Body of pancreas (tissue), 4 donors: ENCODE measurements around the gene CCDC12. TPM values are rescaled to one million over a fixed set of nuclear protein-coding genes. Genes with fewer than 3 reads are reported as not detected.

ENCODE experiments used
- ATAC-seq: fragments of 150-250 bp; one replicate; pipeline ENCODE4 v1.9.1; 2016
- DNase-seq, 4 donors: peaks; one replicate each; pipeline ENCODE4 v3.0.0-alpha.2; 2019
- H3K27ac ChIP-seq, 4 donors: fragments of 200-600 bp; sonication (generic); 1 replicate in 3 of 4; 2 replicates in 1 of 4; pipeline versions ENCODE4 v1.5.1 to v1.6.1; 2016 to 2019; ENCODE audit warnings: mild to moderate bottlenecking in 1 of 4, mixed read lengths in 1 of 4, moderate library complexity in 1 of 4
- H3K27me3 ChIP-seq, 2 donors: fragments of 200-600 bp; sonication (generic); one replicate each; pipeline ENCODE4 v1.6.0; 2016; ENCODE audit warnings: mild to moderate bottlenecking in 1 of 2
- H3K36me3 ChIP-seq, 2 donors: fragments of 200-600 bp; sonication (generic); replicated peaks in 1 of 2; 2 replicates each; pipeline ENCODE4 v1.5.1; 2016; ENCODE audit warnings: low read depth in 2 of 2; ENCODE audit not compliant: insufficient read depth in 1 of 2
- H3K4me1 ChIP-seq: fragments of 200-600 bp; sonication (generic); one replicate; pipeline ENCODE4 v1.6.0; 2016
- H3K4me3 ChIP-seq, 2 donors: fragments of 200-600 bp; sonication (generic); 1 replicate in 1 of 2; 2 replicates in 1 of 2; pipeline ENCODE4 v1.5.1; 2016 to 2019
- H3K9me3 ChIP-seq, 3 donors: fragments of 200-600 bp; sonication (generic); 1 replicate in 2 of 3; 2 replicates in 1 of 3; pipeline ENCODE4 v1.5.1; 2016
- CTCF ChIP-seq, 7 experiments: fragments of 450-650 bp in 4 of 7; fragments of 200-600 bp in 3 of 7; sonication (generic) in 3 of 7; IDR thresholded peaks; one replicate each; pipeline ENCODE4 v1.5.1; 2016 to 2019; ENCODE audit warnings: antibody characterized with exemption in 7 of 7
- POLR2A ChIP-seq, 3 donors: fragments of 450-650 bp; IDR thresholded peaks; one replicate each; pipeline ENCODE4 v1.6.1; 2016; ENCODE audit warnings: antibody characterized with exemption in 3 of 3, mild to moderate bottlenecking in 2 of 3
- WGBS, 2 donors: methylation state at CpG; one replicate each; pipeline ENCODE4 v1.1.5; 2017; 5-methylcytosine and 5-hydroxymethylcytosine counted together
- intact Hi-C: fragments of 100-400 bp; cut with DNase I; formaldehyde crosslinking; loops from one replicate; pipeline ENCODE4 v1.15.1; 2023
- total RNA-seq, 2 donors: library from RNA; depleted of rRNA; stranded (reverse); fragments of >200 nt; gene quantifications; one replicate each; pipeline ENCODE4 v1.1.0, GENCODE V29; 2016

Gene CCDC12
- total RNA-seq, 2 donors from 2014 or later, result 25.4 to 67.2 TPM

GRCh38 chr3:46877406-46878125, 99.0 kb downstream of the CCDC12 start, which contains the start of gene PTH1R:
PTH1R (plus strand) TSS chr3:46877721; CDS start chr3:46883560, 5,839 bp downstream.
- Histone ChIP-seq H3K4me1 (peaks cover 20% of the 10 kb centered on the region), H3K4me3 (no peak within 1 kb of the TSS), H3K9me3 (no peaks in the 10 kb centered on the region), H3K27ac (no peak within 1 kb of the TSS), H3K36me3 (no peaks in the 10 kb centered on the region), H3K27me3 (peaks cover 0 to 12% of the 10 kb centered on the region in 2 donors)
- intact Hi-C loops, result no loop called here
- WGBS, 2 donors, result 67% methylated on average over 5 to 7 of the region's 7 CpGs
- TF ChIP-seq POLR2A (IDR thresholded peaks at IDR 0.05), result no peak
- TF ChIP-seq CTCF (IDR thresholded peaks at IDR 0.05), result no peak
- ATAC-seq, result no peak
- no peak for DNase-seq

DNA sequence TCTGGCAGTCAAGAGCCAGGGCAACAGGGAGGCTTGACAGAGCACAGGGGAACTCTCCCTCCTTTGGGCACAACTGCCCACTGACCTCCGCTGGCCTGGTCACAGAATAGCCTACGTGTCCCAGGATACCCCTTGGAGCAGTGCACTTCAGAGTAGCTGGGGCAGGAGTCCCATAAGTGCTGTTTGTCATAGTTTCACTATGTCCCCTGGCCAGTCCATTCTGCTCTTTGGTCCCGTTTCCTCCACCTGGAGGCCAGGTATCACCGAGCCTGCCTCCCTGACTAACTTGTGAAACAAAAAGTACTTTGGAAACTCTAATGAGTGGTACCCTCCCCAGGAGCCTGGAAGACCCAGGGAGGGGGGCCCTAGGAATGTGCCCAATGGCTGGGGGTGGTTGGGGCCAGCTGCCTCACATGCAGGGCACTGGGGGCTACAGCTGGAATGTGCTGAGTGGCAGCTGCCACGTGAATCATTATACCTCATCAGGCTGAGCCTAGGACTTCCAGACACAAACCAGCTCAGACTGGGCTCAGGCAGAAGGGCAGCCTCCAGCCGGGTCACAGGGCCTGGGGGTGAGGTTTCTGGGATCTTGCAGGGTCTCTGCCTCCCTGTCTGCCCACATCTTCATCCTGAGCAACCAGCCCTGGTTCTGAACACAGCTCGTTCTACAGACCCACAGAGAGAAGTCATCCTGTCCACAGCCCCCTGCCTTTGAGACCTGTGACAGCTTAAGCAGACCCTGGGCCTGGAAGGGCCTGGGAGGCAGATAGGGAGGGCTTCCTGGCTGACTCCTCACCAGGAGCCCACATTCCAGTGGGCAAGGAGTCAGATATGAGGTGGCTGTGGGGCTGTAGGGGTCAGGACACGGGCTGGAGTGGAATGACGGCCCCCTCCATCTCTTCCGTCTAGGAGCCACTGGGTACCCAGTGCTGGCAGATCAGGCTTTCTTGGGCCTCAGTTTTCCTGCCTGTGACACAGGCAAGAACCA, 99.9 kb downstream of the CCDC12 start:
- 79 to 87% methylated on average over 6 to 10 of the region's 10 CpGs for WGBS, 2 donors
- H3K4me3 ChIP-seq, result no peak overlapping the region
- H3K36me3 ChIP-seq, result no peaks in the 10 kb centered on the region
- DNase-seq, result no peak
- intact Hi-C loops, result no loop called here
- ATAC-seq, result no peak
- H3K9me3 ChIP-seq, result no peaks in the 10 kb centered on the region
- peaks cover 0 to 5% of the 10 kb centered on the region in 2 donors for H3K27me3 ChIP-seq
- peaks cover 10% of the 10 kb centered on the region for H3K4me1 ChIP-seq
- TF ChIP-seq POLR2A (IDR thresholded peaks at IDR 0.05), result no peak
- TF ChIP-seq CTCF (IDR thresholded peaks at IDR 0.05), result no peak
- no peak overlapping the region for H3K27ac ChIP-seq

GRCh38 chr3:46875560-46875959, 101.0 kb downstream of the CCDC12 start:
- Histone ChIP-seq H3K4me1 (peaks cover 8% of the 10 kb centered on the region), H3K36me3 (no peaks in the 10 kb centered on the region), H3K9me3 (no peaks in the 10 kb centered on the region), H3K4me3 (no peak overlapping the region), H3K27ac (no peak overlapping the region), H3K27me3 (no peaks in the 10 kb centered on the region)
- DNase-seq, result no peak
- intact Hi-C loops, result no loop called here
- TF ChIP-seq POLR2A (IDR thresholded peaks at IDR 0.05) (no peak), CTCF (IDR thresholded peaks at IDR 0.05) (no peak)
- 77 to 79% methylated on average over 6 to 9 of the region's 9 CpGs for WGBS, 2 donors
- ATAC-seq, result no peak

DNA sequence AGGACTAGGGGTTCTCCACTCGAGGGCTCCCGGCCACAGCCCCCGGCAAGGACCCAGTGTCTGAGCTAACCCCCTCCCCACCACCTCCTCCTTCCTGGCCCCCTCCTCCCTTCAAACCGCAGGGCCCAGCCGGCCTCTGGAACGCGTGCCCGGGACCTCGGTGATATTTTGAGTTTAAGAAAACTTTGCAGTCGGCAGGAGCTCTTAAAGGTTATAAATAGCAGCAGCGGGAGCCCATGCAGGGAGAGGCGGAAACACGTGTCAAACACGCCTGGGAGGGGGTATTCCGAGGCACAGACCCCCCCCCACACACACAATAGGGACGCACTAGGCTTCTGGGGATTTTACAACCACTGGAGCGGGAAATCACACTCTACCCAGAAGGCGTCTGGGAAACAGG, 102.1 kb downstream of the CCDC12 start:
- Histone ChIP-seq H3K36me3 (no peaks in the 10 kb centered on the region), H3K27ac (no peak overlapping the region), H3K4me1 (peaks cover 8% of the 10 kb centered on the region), H3K4me3 (no peak overlapping the region), H3K9me3 (no peaks in the 10 kb centered on the region), H3K27me3 (no peaks in the 10 kb centered on the region)
- TF ChIP-seq POLR2A (IDR thresholded peaks at IDR 0.05) (no peak), CTCF (IDR thresholded peaks at IDR 0.05) (no peak)
- intact Hi-C loops, result no loop called here
- 57 to 60% methylated on average over 14 to 18 of the region's 18 CpGs for WGBS, 2 donors
- ATAC-seq (no peak), DNase-seq (no peak)
